ENCODE results near the gene TOR1AIP1.

DNA sequence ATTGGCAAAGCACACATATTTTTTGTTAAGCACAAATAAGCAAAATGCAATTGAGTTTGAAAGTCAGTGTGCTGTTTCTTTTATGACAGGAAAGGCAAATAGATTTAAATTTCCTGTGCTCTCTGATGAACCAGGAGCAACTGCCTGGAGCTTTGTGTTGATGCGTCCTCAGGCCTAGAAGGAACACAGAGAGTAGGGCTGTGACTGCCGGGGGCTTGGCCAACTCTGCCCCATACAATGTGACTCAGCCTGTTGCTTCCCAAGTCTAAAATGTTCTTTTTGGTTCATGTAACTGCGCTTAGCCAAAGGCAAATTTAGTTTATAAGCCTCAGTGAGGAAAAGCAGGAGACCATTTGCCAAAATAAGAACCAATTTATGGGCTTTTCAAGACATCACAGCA, 42.0 kb upstream of the TOR1AIP1 start:
- TF ChIP-seq, protein P1, sequence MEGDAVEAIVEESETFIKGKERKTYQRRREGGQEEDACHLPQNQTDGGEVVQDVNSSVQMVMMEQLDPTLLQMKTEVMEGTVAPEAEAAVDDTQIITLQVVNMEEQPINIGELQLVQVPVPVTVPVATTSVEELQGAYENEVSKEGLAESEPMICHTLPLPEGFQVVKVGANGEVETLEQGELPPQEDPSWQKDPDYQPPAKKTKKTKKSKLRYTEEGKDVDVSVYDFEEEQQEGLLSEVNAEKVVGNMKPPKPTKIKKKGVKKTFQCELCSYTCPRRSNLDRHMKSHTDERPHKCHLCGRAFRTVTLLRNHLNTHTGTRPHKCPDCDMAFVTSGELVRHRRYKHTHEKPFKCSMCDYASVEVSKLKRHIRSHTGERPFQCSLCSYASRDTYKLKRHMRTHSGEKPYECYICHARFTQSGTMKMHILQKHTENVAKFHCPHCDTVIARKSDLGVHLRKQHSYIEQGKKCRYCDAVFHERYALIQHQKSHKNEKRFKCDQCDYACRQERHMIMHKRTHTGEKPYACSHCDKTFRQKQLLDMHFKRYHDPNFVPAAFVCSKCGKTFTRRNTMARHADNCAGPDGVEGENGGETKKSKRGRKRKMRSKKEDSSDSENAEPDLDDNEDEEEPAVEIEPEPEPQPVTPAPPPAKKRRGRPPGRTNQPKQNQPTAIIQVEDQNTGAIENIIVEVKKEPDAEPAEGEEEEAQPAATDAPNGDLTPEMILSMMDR (conservative IDR thresholded peaks at IDR 0.05; ENCODE audit: low read depth, low read length), result no peak
- TF ChIP-seq POLR2A (IDR thresholded peaks at IDR 0.05; ENCODE audit: low read depth, low read length) (no peak), RAD21 (IDR thresholded peaks at IDR 0.05; ENCODE audit: low read length) (no peak), MAFK (IDR thresholded peaks at IDR 0.05; ENCODE audit: low read depth, low read length) (no peak), BHLHE40 (IDR thresholded peaks at IDR 0.05; ENCODE audit: low read depth, low read length) (no peak), RFX5 (IDR thresholded peaks at IDR 0.05; ENCODE audit: low read depth, low read length) (no peak), FOS (IDR thresholded peaks at IDR 0.05; ENCODE audit: low read depth, low read length) (no peak), RCOR1 (IDR thresholded peaks at IDR 0.05; ENCODE audit: insufficient replicate concordance, low read length) (no peak), CEBPB (IDR thresholded peaks at IDR 0.05; ENCODE audit: low read depth, low read length) (no peak)
- TF ChIP-seq, protein P2, sequence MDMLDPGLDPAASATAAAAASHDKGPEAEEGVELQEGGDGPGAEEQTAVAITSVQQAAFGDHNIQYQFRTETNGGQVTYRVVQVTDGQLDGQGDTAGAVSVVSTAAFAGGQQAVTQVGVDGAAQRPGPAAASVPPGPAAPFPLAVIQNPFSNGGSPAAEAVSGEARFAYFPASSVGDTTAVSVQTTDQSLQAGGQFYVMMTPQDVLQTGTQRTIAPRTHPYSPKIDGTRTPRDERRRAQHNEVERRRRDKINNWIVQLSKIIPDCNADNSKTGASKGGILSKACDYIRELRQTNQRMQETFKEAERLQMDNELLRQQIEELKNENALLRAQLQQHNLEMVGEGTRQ (IDR thresholded peaks at IDR 0.05; ENCODE audit: low read depth, low read length), result no peak
- TF ChIP-seq, protein P3, sequence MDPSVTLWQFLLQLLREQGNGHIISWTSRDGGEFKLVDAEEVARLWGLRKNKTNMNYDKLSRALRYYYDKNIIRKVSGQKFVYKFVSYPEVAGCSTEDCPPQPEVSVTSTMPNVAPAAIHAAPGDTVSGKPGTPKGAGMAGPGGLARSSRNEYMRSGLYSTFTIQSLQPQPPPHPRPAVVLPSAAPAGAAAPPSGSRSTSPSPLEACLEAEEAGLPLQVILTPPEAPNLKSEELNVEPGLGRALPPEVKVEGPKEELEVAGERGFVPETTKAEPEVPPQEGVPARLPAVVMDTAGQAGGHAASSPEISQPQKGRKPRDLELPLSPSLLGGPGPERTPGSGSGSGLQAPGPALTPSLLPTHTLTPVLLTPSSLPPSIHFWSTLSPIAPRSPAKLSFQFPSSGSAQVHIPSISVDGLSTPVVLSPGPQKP (IDR thresholded peaks at IDR 0.05; ENCODE audit: borderline replicate concordance, low read depth, low read length), result no peak

All from IMR-90 (cell line).